K562 (cell line): Measurements from ENCODE around the gene DGKZ. TPM values are rescaled to one million over a fixed set of nuclear protein-coding genes. Genes with fewer than 3 reads are reported as not detected.

Experiments used
- AFF4 ChIP-seq: sonication (generic); formaldehyde crosslinking; IDR thresholded peaks from 2 replicates; pipeline ENCODE4 v1.8.0; 2023; ENCODE audit warnings: mild to moderate bottlenecking, missing genetic modification reagents
- HMG20A ChIP-seq: fragments of 450-650 bp; formaldehyde crosslinking; conservative IDR thresholded peaks from 2 replicates; pipeline ENCODE4 v1.4.0; 2020; ENCODE audit warnings: mild to moderate bottlenecking, mixed read lengths
- NFIX ChIP-seq: fragments of 250-450 bp; sonication (Bioruptor Pico); IDR thresholded peaks from 2 replicates; pipeline ENCODE4 v1.4.0; 2020; ENCODE audit warnings: low read depth, mild to moderate bottlenecking, moderate library complexity
- NUFIP1 ChIP-seq: fragments of 450-650 bp; IDR thresholded peaks from 2 replicates; pipeline ENCODE4 v1.6.1; 2018; ENCODE audit not compliant: partially characterized antibody
- PTTG1 ChIP-seq: fragments of 450-650 bp; IDR thresholded peaks from 2 replicates; pipeline ENCODE4 v1.6.1; 2016; ENCODE audit warnings: low read depth, mild to moderate bottlenecking, missing genetic modification characterization, missing compliant biosample characterization
- RAD21 ChIP-seq, 2 experiments: fragments of 250-450 bp in 1 of 2; fragments of 450-650 bp in 1 of 2; sonication (Bioruptor Pico) in 1 of 2; formaldehyde crosslinking in 1 of 2; IDR thresholded peaks in 1 of 2; conservative IDR thresholded peaks in 1 of 2; 2 replicates each; pipeline versions ENCODE4 v1.4.0 to v1.8.0; 2020 to 2022; ENCODE audit warnings: mild to moderate bottlenecking in 2 of 2, moderate library complexity in 1 of 2
- TEAD4 ChIP-seq, 2 experiments: sonication (generic) in 1 of 2; formaldehyde crosslinking in 1 of 2; IDR thresholded peaks; 2 replicates each; pipeline versions ENCODE4 v1.6.1 to v1.8.0; 2012 to 2022; ENCODE audit warnings: borderline replicate concordance in 1 of 2, inconsistent platforms in 1 of 2, low read length in 1 of 2, mild to moderate bottlenecking in 1 of 2, missing genetic modification reagents in 1 of 2
- XRCC4 ChIP-seq: IDR thresholded peaks from one replicate; pipeline ENCODE4 v1.6.1; 2011; ENCODE audit not compliant: insufficient read depth, insufficient read length; ENCODE audit errors: extremely low read depth
- ZNF75A ChIP-seq: fragments of 450-650 bp; formaldehyde crosslinking; IDR thresholded peaks from 2 replicates; pipeline ENCODE4 v1.4.0; 2020; ENCODE audit warnings: mild to moderate bottlenecking
- polyA plus RNA-seq, 8 experiments: library from polyadenylated mRNA; depleted of rRNA in 4 of 8; stranded (reverse) in 5 of 8; unstranded in 3 of 8; fragments of >200 nt; fragmentation: Nextera tagmentation in 2 of 8; fragmentation: Illumina TruSeq in 1 of 8; extraction: Ambion mirVana in 2 of 8; extraction: Trizol in 1 of 8; gene quantifications; 2 replicates each; pipeline versions ENCODE4 v1.2.1 to v1.2.3, GENCODE V29; 2011 to 2014; ENCODE audit warnings: inconsistent platforms in 1 of 8, missing spikeins in 1 of 8
- total RNA-seq, 7 experiments: library from RNA; depleted of rRNA in 6 of 7; stranded (reverse); fragments of >200 nt in 6 of 7; fragmentation: Illumina TruSeq in 2 of 7; extraction: Trizol in 2 of 7; gene quantifications; 2 replicates each; pipeline versions ENCODE4 v1.2.1 to v1.2.3, GENCODE V29; 2011 to 2021; ENCODE audit warnings: low replicate concordance in 1 of 7
- TF ChIP-seq, protein P1 (sequence below): sonication (generic); formaldehyde crosslinking; IDR thresholded peaks from 2 replicates; pipeline ENCODE4 v1.8.0; 2022; ENCODE audit warnings: mild to moderate bottlenecking, missing genetic modification reagents
- TF ChIP-seq, protein P2 (sequence below): fragments of 450-650 bp; IDR thresholded peaks from 2 replicates; pipeline ENCODE4 v1.6.1; 2017; ENCODE audit warnings: antibody characterized with exemption, mild to moderate bottlenecking

The DGKZ gene
- total and polyA plus RNA-seq, 9 of the 15 experiments (the other 6 are each of a cell fraction or from before 2014, with no cell fraction given), result 0.51 to 100 (median 44.2) TPM

GRCh38 chr11:46392421-46393230 lies 45.4 kb downstream of the DGKZ start (continued):
- no peak for TF ChIP-seq TEAD4 (IDR thresholded peaks at IDR 0.05; ENCODE audit: low read length)
- TF ChIP-seq TEAD4 (CRISPR knock-in tag; IDR thresholded peaks at IDR 0.05; ENCODE audit: borderline replicate concordance), result no peak
- no peak for TF ChIP-seq PTTG1
- TF ChIP-seq XRCC4, result no peak
- TF ChIP-seq, protein P1, sequence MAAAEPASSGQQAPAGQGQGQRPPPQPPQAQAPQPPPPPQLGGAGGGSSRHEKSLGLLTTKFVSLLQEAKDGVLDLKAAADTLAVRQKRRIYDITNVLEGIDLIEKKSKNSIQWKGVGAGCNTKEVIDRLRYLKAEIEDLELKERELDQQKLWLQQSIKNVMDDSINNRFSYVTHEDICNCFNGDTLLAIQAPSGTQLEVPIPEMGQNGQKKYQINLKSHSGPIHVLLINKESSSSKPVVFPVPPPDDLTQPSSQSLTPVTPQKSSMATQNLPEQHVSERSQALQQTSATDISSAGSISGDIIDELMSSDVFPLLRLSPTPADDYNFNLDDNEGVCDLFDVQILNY (CRISPR knock-in tag), result peak; percentile 92
- TF ChIP-seq HMG20A, result no peak
- TF ChIP-seq NFIX, result no peak
- TF ChIP-seq, protein P2, sequence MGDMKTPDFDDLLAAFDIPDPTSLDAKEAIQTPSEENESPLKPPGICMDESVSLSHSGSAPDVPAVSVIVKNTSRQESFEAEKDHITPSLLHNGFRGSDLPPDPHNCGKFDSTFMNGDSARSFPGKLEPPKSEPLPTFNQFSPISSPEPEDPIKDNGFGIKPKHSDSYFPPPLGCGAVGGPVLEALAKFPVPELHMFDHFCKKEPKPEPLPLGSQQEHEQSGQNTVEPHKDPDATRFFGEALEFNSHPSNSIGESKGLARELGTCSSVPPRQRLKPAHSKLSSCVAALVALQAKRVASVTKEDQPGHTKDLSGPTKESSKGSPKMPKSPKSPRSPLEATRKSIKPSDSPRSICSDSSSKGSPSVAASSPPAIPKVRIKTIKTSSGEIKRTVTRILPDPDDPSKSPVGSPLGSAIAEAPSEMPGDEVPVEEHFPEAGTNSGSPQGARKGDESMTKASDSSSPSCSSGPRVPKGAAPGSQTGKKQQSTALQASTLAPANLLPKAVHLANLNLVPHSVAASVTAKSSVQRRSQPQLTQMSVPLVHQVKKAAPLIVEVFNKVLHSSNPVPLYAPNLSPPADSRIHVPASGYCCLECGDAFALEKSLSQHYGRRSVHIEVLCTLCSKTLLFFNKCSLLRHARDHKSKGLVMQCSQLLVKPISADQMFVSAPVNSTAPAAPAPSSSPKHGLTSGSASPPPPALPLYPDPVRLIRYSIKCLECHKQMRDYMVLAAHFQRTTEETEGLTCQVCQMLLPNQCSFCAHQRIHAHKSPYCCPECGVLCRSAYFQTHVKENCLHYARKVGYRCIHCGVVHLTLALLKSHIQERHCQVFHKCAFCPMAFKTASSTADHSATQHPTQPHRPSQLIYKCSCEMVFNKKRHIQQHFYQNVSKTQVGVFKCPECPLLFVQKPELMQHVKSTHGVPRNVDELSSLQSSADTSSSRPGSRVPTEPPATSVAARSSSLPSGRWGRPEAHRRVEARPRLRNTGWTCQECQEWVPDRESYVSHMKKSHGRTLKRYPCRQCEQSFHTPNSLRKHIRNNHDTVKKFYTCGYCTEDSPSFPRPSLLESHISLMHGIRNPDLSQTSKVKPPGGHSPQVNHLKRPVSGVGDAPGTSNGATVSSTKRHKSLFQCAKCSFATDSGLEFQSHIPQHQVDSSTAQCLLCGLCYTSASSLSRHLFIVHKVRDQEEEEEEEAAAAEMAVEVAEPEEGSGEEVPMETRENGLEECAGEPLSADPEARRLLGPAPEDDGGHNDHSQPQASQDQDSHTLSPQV, result no peak
- no peak for TF ChIP-seq NUFIP1
- no peak for TF ChIP-seq ZNF75A
- peak in 1 of 2 experiments; percentile 31; a peak in 2 of 4 replicates for TF ChIP-seq RAD21 (CRISPR knock-in tag; conservative IDR thresholded peaks at IDR 0.05 in 1 of 2, IDR thresholded peaks at IDR 0.05 in 1 of 2)
- peak; percentile 98 for TF ChIP-seq AFF4
